Testis (tissue), 3 donors: ENCODE measurements around the gene JAGN1. TPM values are rescaled to one million over a fixed set of nuclear protein-coding genes. Genes with fewer than 3 reads are reported as not detected.

Experiments used
- DNase-seq: peaks from one replicate; pipeline ENCODE4 v3.0.0-alpha.2; 2019
- H3K27ac ChIP-seq, 2 donors: fragments of 200-600 bp; sonication (generic); one replicate each; pipeline ENCODE4 v1.5.1; 2019
- H3K27me3 ChIP-seq: fragments of 200-600 bp; sonication (generic); one replicate; pipeline ENCODE4 v1.5.1; 2019
- H3K36me3 ChIP-seq: fragments of 200-600 bp; sonication (generic); one replicate; pipeline ENCODE4 v1.5.1; 2017; ENCODE audit warnings: low read depth; ENCODE audit errors: missing control alignments
- H3K4me1 ChIP-seq: fragments of 200-600 bp; sonication (generic); one replicate; pipeline ENCODE4 v1.5.1; 2019
- H3K4me3 ChIP-seq, 2 donors: fragments of 200-600 bp; sonication (generic); one replicate each; pipeline ENCODE4 v1.5.1; 2017 to 2019
- H3K9me3 ChIP-seq: fragments of 200-600 bp; sonication (generic); one replicate; pipeline ENCODE4 v1.5.1; 2017
- POLR2A ChIP-seq: fragments of 450-650 bp; IDR thresholded peaks from one replicate; pipeline ENCODE4 v1.6.1; 2017; ENCODE audit warnings: antibody characterized with exemption, mild to moderate bottlenecking, moderate library complexity
- WGBS, 2 donors: methylation state at CpG; one replicate each; pipeline ENCODE4 v1.1.5; 2018; 5-methylcytosine and 5-hydroxymethylcytosine counted together
- intact Hi-C: fragments of 100-400 bp; cut with DNase I; formaldehyde crosslinking; loops from one replicate; pipeline ENCODE4 v1.15.1; 2023; ENCODE audit warnings: low total_unique reads
- polyA plus RNA-seq: library from polyadenylated mRNA; stranded (reverse); fragments of 350-450 nt; fragmentation: Illumina TruSeq; extraction: RNeasy Lipid Tissue Mini Kit (QIAGEN cat#74804); gene quantifications from one replicate; pipeline ENCODE4 v1.2.3, GENCODE V29; 2014; ENCODE audit warnings: low read depth, low replicate concordance; ENCODE audit not compliant: insufficient read depth
- small RNA-seq, 2 donors: library from RNA; depleted of rRNA; stranded (forward); fragments of <200 nt; gene quantifications; one replicate each; pipeline ENCODE3, GENCODE V24; 2016
- total RNA-seq, 2 donors: library from RNA; depleted of rRNA; stranded (reverse); fragments of >200 nt; gene quantifications; one replicate each; pipeline ENCODE4 v1.2.3, GENCODE V29; 2016
- TF ChIP-seq, protein P1 (sequence below), 3 experiments: fragments of 450-650 bp in 2 of 3; fragments of 200-600 bp in 1 of 3; sonication (generic) in 1 of 3; IDR thresholded peaks; one replicate each; pipeline ENCODE4 v1.5.1; 2016 to 2019; ENCODE audit warnings: antibody characterized with exemption in 3 of 3, mild to moderate bottlenecking in 2 of 3, moderate library complexity in 1 of 3

Gene JAGN1
- total and polyA plus RNA-seq, 3 donors from 2014 or later: 33.3 to 39.8 (median 36.0) TPM

DNA sequence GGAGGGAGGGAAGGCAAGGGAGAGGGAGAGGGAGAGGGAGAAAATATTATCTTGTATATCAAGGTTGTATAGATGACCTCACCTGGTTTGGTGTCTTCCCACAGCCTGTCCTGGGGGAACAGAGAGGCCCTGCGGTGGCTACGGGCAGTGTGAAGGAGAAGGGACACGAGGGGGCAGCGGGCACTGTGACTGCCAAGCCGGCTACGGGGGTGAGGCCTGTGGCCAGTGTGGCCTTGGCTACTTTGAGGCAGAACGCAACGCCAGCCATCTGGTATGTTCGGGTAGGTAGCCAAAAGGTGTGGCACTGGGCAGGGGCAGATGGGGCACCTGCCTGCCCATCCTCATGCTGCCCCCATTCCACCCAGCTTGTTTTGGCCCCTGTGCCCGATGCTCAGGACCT is 50.3 kb downstream of the JAGN1 start:
- 90 to 93% methylated on average over 10 of the region's 10 CpGs for WGBS, 2 donors
- intact Hi-C loops: no loop called here
- Histone ChIP-seq H3K4me1 (no peaks in the 10 kb centered on the region), H3K4me3 (no peak overlapping the region), H3K27me3 (no peaks in the 10 kb centered on the region), H3K27ac (no peak overlapping the region), H3K36me3 (no peaks in the 10 kb centered on the region), H3K9me3 (no peaks in the 10 kb centered on the region)
- DNase-seq: no peak
- TF ChIP-seq POLR2A: no peak
- TF ChIP-seq, protein P1, sequence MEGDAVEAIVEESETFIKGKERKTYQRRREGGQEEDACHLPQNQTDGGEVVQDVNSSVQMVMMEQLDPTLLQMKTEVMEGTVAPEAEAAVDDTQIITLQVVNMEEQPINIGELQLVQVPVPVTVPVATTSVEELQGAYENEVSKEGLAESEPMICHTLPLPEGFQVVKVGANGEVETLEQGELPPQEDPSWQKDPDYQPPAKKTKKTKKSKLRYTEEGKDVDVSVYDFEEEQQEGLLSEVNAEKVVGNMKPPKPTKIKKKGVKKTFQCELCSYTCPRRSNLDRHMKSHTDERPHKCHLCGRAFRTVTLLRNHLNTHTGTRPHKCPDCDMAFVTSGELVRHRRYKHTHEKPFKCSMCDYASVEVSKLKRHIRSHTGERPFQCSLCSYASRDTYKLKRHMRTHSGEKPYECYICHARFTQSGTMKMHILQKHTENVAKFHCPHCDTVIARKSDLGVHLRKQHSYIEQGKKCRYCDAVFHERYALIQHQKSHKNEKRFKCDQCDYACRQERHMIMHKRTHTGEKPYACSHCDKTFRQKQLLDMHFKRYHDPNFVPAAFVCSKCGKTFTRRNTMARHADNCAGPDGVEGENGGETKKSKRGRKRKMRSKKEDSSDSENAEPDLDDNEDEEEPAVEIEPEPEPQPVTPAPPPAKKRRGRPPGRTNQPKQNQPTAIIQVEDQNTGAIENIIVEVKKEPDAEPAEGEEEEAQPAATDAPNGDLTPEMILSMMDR (IDR thresholded peaks at IDR 0.05): no peak

DNA sequence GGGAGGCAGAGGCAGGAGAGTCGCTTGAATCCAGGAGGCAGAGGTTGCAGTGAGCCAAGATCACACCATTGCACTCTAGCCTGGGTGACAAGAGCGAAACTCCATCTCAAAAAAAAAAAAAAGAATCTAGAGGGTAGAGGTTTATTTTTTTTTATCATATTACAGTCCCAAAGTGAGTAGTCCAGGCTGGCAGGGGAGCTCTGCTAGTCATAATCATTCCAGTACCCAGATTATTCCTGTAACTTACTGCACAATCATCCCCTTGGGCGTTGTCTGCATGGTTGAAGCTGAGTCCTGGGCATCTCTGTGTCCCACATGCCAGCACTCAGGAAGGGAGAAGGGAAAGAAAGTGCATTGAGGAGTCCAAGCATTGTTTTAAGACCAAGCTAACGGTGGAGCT is 51.8 kb downstream of the JAGN1 start:
- H3K27ac ChIP-seq: no peak overlapping the region
- DNase-seq: no peak
- intact Hi-C loops: no loop called here
- TF ChIP-seq, protein P1 (IDR thresholded peaks at IDR 0.05): no peak
- no peak for TF ChIP-seq POLR2A
- H3K27me3 ChIP-seq: no peaks in the 10 kb centered on the region
- 85 to 91% methylated on average over 4 of the region's 4 CpGs for WGBS, 2 donors
- H3K36me3 ChIP-seq: no peaks in the 10 kb centered on the region
- no peak overlapping the region for H3K4me3 ChIP-seq
- no peaks in the 10 kb centered on the region for H3K4me1 ChIP-seq
- H3K9me3 ChIP-seq: no peaks in the 10 kb centered on the region

DNA sequence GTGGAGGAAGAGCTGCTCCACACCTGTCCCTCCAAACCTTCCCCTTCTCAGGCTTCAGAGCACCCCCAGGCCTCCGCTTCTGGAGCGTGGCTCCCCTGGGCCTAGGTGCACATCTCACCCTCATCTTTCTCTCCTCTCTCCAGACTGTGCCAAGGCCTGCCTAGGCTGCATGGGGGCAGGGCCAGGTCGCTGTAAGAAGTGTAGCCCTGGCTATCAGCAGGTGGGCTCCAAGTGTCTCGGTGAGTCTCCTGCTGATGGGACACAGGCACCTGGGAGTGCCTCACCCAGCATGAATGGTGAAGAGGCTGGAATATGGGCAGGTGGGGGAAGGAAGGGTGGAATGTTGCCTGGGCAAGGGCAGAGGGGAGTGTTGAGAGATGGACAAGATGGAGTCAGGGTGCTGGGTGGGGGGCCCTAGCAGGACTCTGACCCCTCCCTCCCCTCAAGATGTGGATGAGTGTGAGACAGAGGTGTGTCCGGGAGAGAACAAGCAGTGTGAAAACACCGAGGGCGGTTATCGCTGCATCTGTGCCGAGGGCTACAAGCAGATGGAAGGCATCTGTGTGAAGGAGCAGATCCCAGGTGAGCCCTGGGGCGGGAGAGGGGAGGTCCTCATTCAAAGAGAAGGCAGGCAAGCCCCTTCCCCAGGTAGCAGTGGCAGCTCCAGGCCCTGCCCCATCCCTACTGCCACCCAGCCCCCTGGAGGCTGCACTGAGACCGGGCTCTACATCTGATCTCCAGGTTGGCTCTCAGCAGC is 52.7 kb downstream of the JAGN1 start:
- H3K9me3 ChIP-seq: no peaks in the 10 kb centered on the region
- peaks cover 4% of the 10 kb centered on the region for H3K4me1 ChIP-seq
- TF ChIP-seq, protein P1 (IDR thresholded peaks at IDR 0.05): no peak
- TF ChIP-seq POLR2A: no peak
- intact Hi-C loops: no loop called here
- H3K27me3 ChIP-seq: no peaks in the 10 kb centered on the region
- H3K27ac ChIP-seq: no peak overlapping the region
- H3K4me3 ChIP-seq: no peak overlapping the region
- no peaks in the 10 kb centered on the region for H3K36me3 ChIP-seq
- 79 to 82% methylated on average over 6 to 11 of the region's 11 CpGs for WGBS, 2 donors
- DNase-seq: no peak

Small RNAs within 50 kb of the gene (small RNA-seq; reads per million reads assigned to genes)
- 0 reads per million in 2 donors for gene RNU6-882P

Other genes starting within 250 kb of the JAGN1 start
- gene MTMR14, start 241.1 kb upstream of the JAGN1 start, total RNA-seq: 10 to 100 TPM; 58.9 to 70.6 TPM
- 43.6 TPM for gene MTMR14, start 241.1 kb upstream of the JAGN1 start, polyA plus RNA-seq
- gene CPNE9, start 186.8 kb upstream of the JAGN1 start, total RNA-seq: 1 to 10 TPM in 1 of 2 donors, under 1 TPM in 1; 0.31 to 1.4 TPM
- 1.3 TPM for gene CPNE9, start 186.8 kb upstream of the JAGN1 start, polyA plus RNA-seq
- 10 to 100 TPM; 55.1 to 58.4 TPM for gene BRPF1, start 158.9 kb upstream of the JAGN1 start, total RNA-seq
- 47.4 TPM for gene BRPF1, start 158.9 kb upstream of the JAGN1 start, polyA plus RNA-seq
- 10 to 100 TPM; 30.3 to 36.4 TPM for gene OGG1, start 140.7 kb upstream of the JAGN1 start, total RNA-seq
- gene OGG1, start 140.7 kb upstream of the JAGN1 start, polyA plus RNA-seq: 18.8 TPM
- gene CAMK1, start 120.7 kb upstream of the JAGN1 start, total RNA-seq: 100 to 1,000 TPM; 127 to 185 TPM
- gene CAMK1, start 120.7 kb upstream of the JAGN1 start, polyA plus RNA-seq: 62.7 TPM
- gene TADA3, start 98.1 kb upstream of the JAGN1 start, total RNA-seq: 100 to 1,000 TPM in 1 of 2 donors, 10 to 100 TPM in 1; 94.6 to 123 TPM
- gene TADA3, start 98.1 kb upstream of the JAGN1 start, polyA plus RNA-seq: 123 TPM
- gene ARPC4, start 97.5 kb upstream of the JAGN1 start, total RNA-seq: 100 to 1,000 TPM; 108 to 124 TPM
- gene ARPC4, start 97.5 kb upstream of the JAGN1 start, polyA plus RNA-seq: 99.6 TPM
- gene TTLL3, start 80.3 kb upstream of the JAGN1 start, total RNA-seq: 100 to 1,000 TPM; 142 to 163 TPM
- 104 TPM for gene TTLL3, start 80.3 kb upstream of the JAGN1 start, polyA plus RNA-seq
- 10 to 100 TPM; 53.3 to 63.4 TPM for gene RPUSD3, start 46.6 kb upstream of the JAGN1 start, total RNA-seq
- gene RPUSD3, start 46.6 kb upstream of the JAGN1 start, polyA plus RNA-seq: 124 TPM
- gene CIDEC, start 10.4 kb upstream of the JAGN1 start, total RNA-seq: 1 to 10 TPM; 1.1 to 1.6 TPM
- gene CIDEC, start 10.4 kb upstream of the JAGN1 start, polyA plus RNA-seq: 2.9 TPM
- under 1 TPM; 0.43 to 0.79 TPM for gene IL17RE, start 12.2 kb downstream of the JAGN1 start, total RNA-seq
- 1.8 TPM for gene IL17RE, start 12.2 kb downstream of the JAGN1 start, polyA plus RNA-seq
- 10 to 100 TPM; 21.0 to 26.1 TPM for gene IL17RC, start 26.5 kb downstream of the JAGN1 start, total RNA-seq
- 12.0 TPM for gene IL17RC, start 26.5 kb downstream of the JAGN1 start, polyA plus RNA-seq
- 10 to 100 TPM; 34.9 to 37.1 TPM for gene CRELD1, start 43.2 kb downstream of the JAGN1 start, total RNA-seq
- gene CRELD1, start 43.2 kb downstream of the JAGN1 start, polyA plus RNA-seq: 65.7 TPM
- gene PRRT3, start 61.8 kb downstream of the JAGN1 start, total RNA-seq: 1 to 10 TPM; 6.6 to 7.2 TPM
- 7.6 TPM for gene PRRT3, start 61.8 kb downstream of the JAGN1 start, polyA plus RNA-seq
- gene EMC3, start 96.2 kb downstream of the JAGN1 start, total RNA-seq: 10 to 100 TPM; 64.2 to 72.5 TPM
- 270 TPM for gene EMC3, start 96.2 kb downstream of the JAGN1 start, polyA plus RNA-seq
- gene FANCD2, start 135.8 kb downstream of the JAGN1 start, total RNA-seq: 10 to 100 TPM; 23.7 to 41.6 TPM
- 38.5 TPM for gene FANCD2, start 135.8 kb downstream of the JAGN1 start, polyA plus RNA-seq
- 10 to 100 TPM; 14.3 to 25.8 TPM for gene FANCD2OS, start 217.6 kb downstream of the JAGN1 start, total RNA-seq
- 118 TPM for gene FANCD2OS, start 217.6 kb downstream of the JAGN1 start, polyA plus RNA-seq
- gene BRK1, start 225.1 kb downstream of the JAGN1 start, total RNA-seq: 100 to 1,000 TPM; 145 to 157 TPM
- 250 TPM for gene BRK1, start 225.1 kb downstream of the JAGN1 start, polyA plus RNA-seq